ENCODE results near the gene APLF. TPM values are rescaled to one million over a fixed set of nuclear protein-coding genes. Genes with fewer than 3 reads are reported as not detected.

APLF gene
- total and polyA plus RNA-seq, 2 donors from 2014 or later = 0.95 to 5.9 TPM

GRCh38 chr2:68589963-68590362 is 122.6 kb downstream of the APLF start:
- Histone ChIP-seq H3K4me1 (ENCODE audit: control insufficient read depth in 2 of 3, insufficient read depth in 2 of 3, low read depth in 1 of 3, low read length in 3 of 3) (peaks cover 0 to 4% (median 0%) of the 10 kb centered on the region in 3 donors), H3K9ac (ENCODE audit: low read length in 3 of 3) (no peak overlapping the region), H3K27ac (ENCODE audit: low read depth in 2 of 2, low read length in 2 of 2) (no peak overlapping the region), H3K36me3 (ENCODE audit: control insufficient read depth in 2 of 3, insufficient read depth in 3 of 3, low read length in 3 of 3) (no peaks in the 10 kb centered on the region), H3K4me3 (ENCODE audit: low read length in 3 of 3) (no peak overlapping the region), H3K27me3 (ENCODE audit: control insufficient read depth, insufficient read depth, low read length) (no peaks in the 10 kb centered on the region), H3K9me3 (ENCODE audit: control insufficient read depth in 2 of 3, insufficient read depth in 1 of 3, low read length in 3 of 3) (no peaks in the 10 kb centered on the region)
- FAIRE-seq (no peak), DNase-seq (no peak)
- TF ChIP-seq, protein P1, sequence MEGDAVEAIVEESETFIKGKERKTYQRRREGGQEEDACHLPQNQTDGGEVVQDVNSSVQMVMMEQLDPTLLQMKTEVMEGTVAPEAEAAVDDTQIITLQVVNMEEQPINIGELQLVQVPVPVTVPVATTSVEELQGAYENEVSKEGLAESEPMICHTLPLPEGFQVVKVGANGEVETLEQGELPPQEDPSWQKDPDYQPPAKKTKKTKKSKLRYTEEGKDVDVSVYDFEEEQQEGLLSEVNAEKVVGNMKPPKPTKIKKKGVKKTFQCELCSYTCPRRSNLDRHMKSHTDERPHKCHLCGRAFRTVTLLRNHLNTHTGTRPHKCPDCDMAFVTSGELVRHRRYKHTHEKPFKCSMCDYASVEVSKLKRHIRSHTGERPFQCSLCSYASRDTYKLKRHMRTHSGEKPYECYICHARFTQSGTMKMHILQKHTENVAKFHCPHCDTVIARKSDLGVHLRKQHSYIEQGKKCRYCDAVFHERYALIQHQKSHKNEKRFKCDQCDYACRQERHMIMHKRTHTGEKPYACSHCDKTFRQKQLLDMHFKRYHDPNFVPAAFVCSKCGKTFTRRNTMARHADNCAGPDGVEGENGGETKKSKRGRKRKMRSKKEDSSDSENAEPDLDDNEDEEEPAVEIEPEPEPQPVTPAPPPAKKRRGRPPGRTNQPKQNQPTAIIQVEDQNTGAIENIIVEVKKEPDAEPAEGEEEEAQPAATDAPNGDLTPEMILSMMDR (IDR thresholded peaks at IDR 0.05; ENCODE audit: borderline replicate concordance, extremely low read depth, insufficient read depth) = no peak
- intact Hi-C loops (cut with DNase I) = no loop called here

GRCh38 chr2:68590702-68591101 is 123.3 kb downstream of the APLF start:
- no peaks in the 10 kb centered on the region for H3K27me3 ChIP-seq (ENCODE audit: control insufficient read depth, insufficient read depth, low read length)
- no peak overlapping the region for H3K27ac ChIP-seq (ENCODE audit: low read depth in 2 of 2, low read length in 2 of 2)
- TF ChIP-seq, protein P1 (IDR thresholded peaks at IDR 0.05; ENCODE audit: borderline replicate concordance, extremely low read depth, insufficient read depth) = no peak
- no peak for FAIRE-seq
- no peak for DNase-seq
- H3K36me3 ChIP-seq (ENCODE audit: control insufficient read depth in 2 of 3, insufficient read depth in 3 of 3, low read length in 3 of 3) = no peaks in the 10 kb centered on the region
- no peak overlapping the region for H3K9ac ChIP-seq (ENCODE audit: low read length in 3 of 3)
- H3K4me3 ChIP-seq (ENCODE audit: low read length in 3 of 3) = no peak overlapping the region
- no peaks in the 10 kb centered on the region for H3K9me3 ChIP-seq (ENCODE audit: control insufficient read depth in 2 of 3, insufficient read depth in 1 of 3, low read length in 3 of 3)
- peaks cover 0 to 4% (median 0%) of the 10 kb centered on the region in 3 donors for H3K4me1 ChIP-seq (ENCODE audit: control insufficient read depth in 2 of 3, insufficient read depth in 2 of 3, low read depth in 1 of 3, low read length in 3 of 3)
- intact Hi-C loops (cut with DNase I) = no loop called here

GRCh38 chr2:68591225-68591624 is 123.8 kb downstream of the APLF start:
- no peaks in the 10 kb centered on the region for H3K27me3 ChIP-seq (ENCODE audit: control insufficient read depth, insufficient read depth, low read length)
- TF ChIP-seq, protein P1 (IDR thresholded peaks at IDR 0.05; ENCODE audit: borderline replicate concordance, extremely low read depth, insufficient read depth) = no peak
- H3K36me3 ChIP-seq (ENCODE audit: control insufficient read depth in 2 of 3, insufficient read depth in 3 of 3, low read length in 3 of 3) = no peaks in the 10 kb centered on the region
- DNase-seq = no peak
- H3K4me3 ChIP-seq (ENCODE audit: low read length in 3 of 3) = no peak overlapping the region
- no peak overlapping the region for H3K27ac ChIP-seq (ENCODE audit: low read depth in 2 of 2, low read length in 2 of 2)
- H3K4me1 ChIP-seq (ENCODE audit: control insufficient read depth in 2 of 3, insufficient read depth in 2 of 3, low read depth in 1 of 3, low read length in 3 of 3) = peaks cover 0 to 4% (median 0%) of the 10 kb centered on the region in 3 donors
- intact Hi-C loops (cut with DNase I) = no loop called here
- FAIRE-seq = no peak
- H3K9me3 ChIP-seq (ENCODE audit: control insufficient read depth in 2 of 3, insufficient read depth in 1 of 3, low read length in 3 of 3) = no peaks in the 10 kb centered on the region
- no peak overlapping the region for H3K9ac ChIP-seq (ENCODE audit: low read length in 3 of 3)

DNA sequence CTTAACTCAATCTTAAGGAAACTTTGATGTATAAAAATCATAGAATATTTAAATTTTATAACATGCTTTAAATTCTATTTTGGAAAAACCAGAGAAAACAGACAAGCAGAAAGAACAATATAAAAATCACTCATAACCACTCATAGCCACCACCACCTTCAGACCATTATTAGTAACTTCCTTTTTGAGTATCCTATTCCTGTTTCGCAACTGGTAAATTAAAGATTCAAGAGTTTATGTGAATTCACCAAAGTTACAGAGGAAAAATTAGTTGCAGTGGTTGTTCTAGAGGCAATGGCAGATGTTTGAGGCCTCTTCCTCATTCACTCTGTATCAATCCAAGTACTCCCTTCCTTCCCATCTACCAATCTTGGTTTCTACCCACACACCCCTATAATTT is 126.7 kb downstream of the APLF start:
- H3K9me3 ChIP-seq (ENCODE audit: control insufficient read depth in 2 of 3, insufficient read depth in 1 of 3, low read length in 3 of 3) = no peaks in the 10 kb centered on the region
- intact Hi-C loops (cut with DNase I) = no loop called here
- no peak overlapping the region for H3K27ac ChIP-seq (ENCODE audit: low read depth in 2 of 2, low read length in 2 of 2)
- H3K4me1 ChIP-seq (ENCODE audit: control insufficient read depth in 2 of 3, insufficient read depth in 2 of 3, low read depth in 1 of 3, low read length in 3 of 3) = peaks cover 0 to 4% (median 0%) of the 10 kb centered on the region in 3 donors
- DNase-seq (no peak), FAIRE-seq (no peak)
- H3K9ac ChIP-seq (ENCODE audit: low read length in 3 of 3) = no peak overlapping the region
- H3K36me3 ChIP-seq (ENCODE audit: control insufficient read depth in 2 of 3, insufficient read depth in 3 of 3, low read length in 3 of 3) = no peaks in the 10 kb centered on the region
- H3K4me3 ChIP-seq (ENCODE audit: low read length in 3 of 3) = no peak overlapping the region
- H3K27me3 ChIP-seq (ENCODE audit: control insufficient read depth, insufficient read depth, low read length) = no peaks in the 10 kb centered on the region
- TF ChIP-seq, protein P1 (IDR thresholded peaks at IDR 0.05; ENCODE audit: borderline replicate concordance, extremely low read depth, insufficient read depth) = no peak
